H1 (cell line): ENCODE data around the gene CELF6. TPM values are rescaled to one million over a fixed set of nuclear protein-coding genes. Genes with fewer than 3 reads are reported as not detected.

Source experiments
- RXRA ChIP-seq: IDR thresholded peaks from 2 replicates; pipeline ENCODE4 v1.6.1; 2011; ENCODE audit warnings: low read depth, mild to moderate bottlenecking, low read length, moderate library complexity; ENCODE audit not compliant: insufficient read depth
- polyA plus RNA-seq, 7 experiments: library from polyadenylated mRNA; depleted of rRNA in 3 of 7; stranded (reverse) in 5 of 7; unstranded in 2 of 7; fragments of >200 nt in 5 of 7; fragments of 200-250 nt in 2 of 7; gene quantifications; 1 replicate in 5 of 7; 2 replicates in 1 of 7; 4 replicates in 1 of 7; pipeline versions ENCODE4 v1.2.1 to v1.2.3, GENCODE V29; 2011 to 2013; ENCODE audit warnings: missing spikeins in 2 of 7, mixed read lengths in 2 of 7
- total RNA-seq: library from RNA; stranded (reverse); fragmentation: NEBNext Ultra II Directional; extraction: Animal tissue kit (Norgen Biotek cat#: 25700); gene quantifications from 2 replicates; pipeline ENCODE4 v1.2.1, GENCODE V29; 2021

Gene CELF6
- total and polyA plus RNA-seq, 2 of the 8 experiments (the other 6 are each of a cell fraction or from before 2014, with no cell fraction given) = 0.09 to 0.19 TPM

- TF ChIP-seq RXRA = no peak
Observed at GRCh38 chr15:72358650-72359171, 38.8 kb upstream of the CELF6 start (continued).
